Stimulated activated CD4-positive, alpha-beta T cell treated with anti-CD3 and anti-CD28 coated beads, Interleukin-4, amount 100 ng/mL, for 24 hours (primary cell): Measurements from ENCODE around the gene ITGB5.
A peak's percentile ranks its signal among the peaks of the same experiment; 100 is the strongest.

Experiments
- DNase-seq: peaks from one replicate; pipeline ENCODE4 v3.0.0-alpha.2; 2020

Gene ITGB5

DNA sequence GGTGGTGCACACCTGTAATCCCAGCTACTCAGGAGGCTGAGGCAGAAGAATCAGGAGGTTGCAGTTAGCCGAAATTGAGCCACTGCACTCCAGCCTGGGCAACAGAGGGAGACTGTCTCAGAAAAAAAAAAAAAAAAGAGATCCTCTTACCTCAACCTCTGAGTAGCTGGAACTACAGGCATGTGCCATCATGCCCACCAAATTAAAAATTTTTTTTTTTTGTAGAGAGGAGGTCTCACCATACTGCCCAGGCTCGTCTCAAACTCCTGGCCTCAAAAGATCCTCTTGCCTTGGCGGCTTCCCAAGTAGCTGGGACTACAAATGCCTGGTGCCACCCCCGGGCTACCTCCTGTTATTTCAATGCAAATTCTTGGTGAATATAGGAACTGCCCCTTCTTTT, 155.4 kb downstream of the ITGB5 start:
- DNase-seq: no peak

DNA sequence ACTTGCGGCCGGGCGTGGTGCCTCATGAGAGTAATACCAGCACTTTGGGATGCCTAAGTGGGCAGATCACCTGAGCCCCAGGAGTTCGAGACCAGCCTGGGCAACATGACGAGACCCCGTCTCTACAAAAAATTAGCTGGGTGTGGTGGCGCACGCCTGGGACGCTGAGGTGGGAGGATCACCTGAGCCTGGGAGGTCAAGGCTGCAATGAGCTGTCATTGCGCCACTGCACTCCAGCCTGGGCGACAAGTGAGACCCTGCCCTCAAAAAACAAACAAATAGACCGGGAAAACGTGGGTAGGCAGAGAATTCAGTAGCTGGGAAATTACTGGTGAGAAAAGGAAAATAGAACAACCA, 156.2 kb downstream of the ITGB5 start:
- DNase-seq: peak; percentile 10

DNA sequence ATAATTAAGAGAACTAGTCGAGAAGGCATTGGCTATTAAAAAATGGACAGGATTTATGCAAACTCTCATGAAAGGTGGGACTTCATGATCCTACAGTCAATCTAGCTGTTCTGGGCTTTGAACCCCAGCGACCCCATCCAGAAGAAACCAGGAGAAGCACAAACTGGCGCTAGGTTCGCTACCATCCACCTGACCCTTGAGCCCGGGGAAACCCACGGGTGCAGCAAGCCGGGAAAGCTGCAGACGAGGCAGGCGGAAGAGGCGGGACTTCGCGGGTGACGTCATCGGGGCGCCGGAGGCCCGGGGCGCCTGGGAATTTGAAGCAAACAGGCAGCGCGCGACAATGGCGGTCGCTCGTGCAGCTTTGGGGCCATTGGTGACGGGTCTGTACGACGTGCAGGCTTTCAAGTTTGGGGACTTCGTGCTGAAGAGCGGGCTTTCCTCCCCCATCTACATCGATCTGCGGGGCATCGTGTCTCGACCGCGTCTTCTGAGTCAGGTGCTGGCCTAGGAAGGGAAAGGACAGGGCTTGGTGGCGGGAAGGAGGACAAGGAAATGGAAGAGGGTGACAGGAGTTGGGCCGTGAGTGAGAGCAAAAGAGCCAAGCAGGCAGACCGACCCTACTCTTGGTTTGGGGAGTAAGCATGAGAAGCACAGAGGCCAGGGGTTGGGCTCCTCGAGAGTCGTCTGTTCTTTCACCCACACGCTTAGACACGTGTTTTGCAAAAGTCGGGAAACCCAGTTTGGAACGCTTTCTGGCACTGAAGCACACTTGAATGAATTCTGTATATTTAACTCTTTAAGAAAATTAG, 156.8 kb downstream of the ITGB5 start, which contains the start of gene UMPS:
Gene UMPS, plus strand, starts transcription at position 324 of the 812 bp plus-strand sequence. Its CDS starts 20 bp downstream, at position 344.
- DNase-seq: peak; percentile 92

DNA sequence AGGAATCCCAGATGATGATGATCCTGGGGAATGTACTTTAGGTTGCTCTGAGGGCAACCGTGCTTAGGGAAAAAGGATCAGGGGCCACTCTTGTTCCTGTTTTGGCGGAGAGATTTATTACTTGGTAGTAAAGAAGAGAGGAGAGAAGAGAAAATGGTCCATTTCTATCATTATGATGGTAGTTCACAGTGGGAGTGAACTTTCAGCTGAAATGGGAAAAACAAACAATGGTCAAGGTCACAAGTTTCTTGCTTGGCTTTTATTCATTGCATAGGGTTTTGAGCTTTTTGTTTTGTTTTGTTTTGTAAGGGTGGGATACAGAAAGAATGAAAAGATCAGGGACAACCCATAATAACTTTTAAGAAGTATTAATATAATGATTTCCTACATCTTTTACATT, 164.6 kb downstream of the ITGB5 start:
- no peak for DNase-seq

DNA sequence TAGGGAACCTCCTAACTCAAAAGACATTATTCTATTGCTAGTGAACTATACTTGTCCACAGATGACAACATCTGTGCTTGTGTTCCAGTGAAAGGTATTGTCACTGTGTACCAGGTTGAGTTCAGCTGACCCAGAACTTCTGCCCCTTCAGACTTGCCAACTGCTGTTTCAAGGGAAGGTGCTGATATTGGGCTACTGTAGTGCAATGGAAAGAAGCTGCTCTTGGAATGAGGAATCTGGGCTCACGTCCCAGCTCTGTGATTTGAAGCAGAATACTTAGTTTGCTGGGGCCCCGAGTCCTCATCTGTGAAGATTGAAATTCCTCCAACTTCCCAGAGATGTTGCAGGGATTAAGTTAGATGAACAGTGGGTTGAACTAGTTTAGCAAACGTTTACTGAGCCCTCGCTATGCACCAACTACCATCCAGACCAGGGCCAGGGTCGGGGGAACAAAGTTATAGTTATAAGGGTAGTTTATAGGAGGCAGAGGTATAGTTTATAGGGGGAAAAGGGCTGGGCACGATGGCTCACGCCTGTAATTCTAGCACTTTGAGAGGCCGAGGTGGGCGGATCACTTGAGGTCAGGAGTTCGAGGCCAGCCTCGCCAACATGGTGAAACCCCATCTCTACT, 172.8 kb downstream of the ITGB5 start:
- no peak for DNase-seq
